Thyroid gland (tissue), 4 donors: ENCODE results near the gene SLC16A2. TPM values are rescaled to one million over a fixed set of nuclear protein-coding genes. Genes with fewer than 3 reads are reported as not detected.

Experiments used
- DNase-seq, 2 donors: peaks; one replicate each; pipeline ENCODE4 v3.0.0-alpha.2; 2019
- H3K27ac ChIP-seq, 3 donors: fragments of 200-600 bp; sonication (generic); 1 replicate in 2 of 3; 2 replicates in 1 of 3; pipeline ENCODE4 v1.5.1; 2016 to 2019; ENCODE audit warnings: mild to moderate bottlenecking in 1 of 3, moderate library complexity in 1 of 3
- H3K27me3 ChIP-seq: fragments of 200-600 bp; sonication (generic); one replicate; pipeline ENCODE4 v1.5.1; 2019
- H3K36me3 ChIP-seq, 2 donors: fragments of 200-600 bp; sonication (generic); one replicate each; pipeline ENCODE4 v1.5.1; 2016 to 2019
- H3K4me1 ChIP-seq, 2 donors: fragments of 200-600 bp; sonication (generic); one replicate each; pipeline ENCODE4 v1.5.1; 2017 to 2019
- H3K4me3 ChIP-seq, 3 donors: fragments of 200-600 bp; sonication (generic); replicated peaks in 1 of 3; 1 replicate in 2 of 3; 2 replicates in 1 of 3; pipeline ENCODE4 v1.5.1; 2016; ENCODE audit warnings: mild to moderate bottlenecking in 1 of 3
- H3K9me3 ChIP-seq: fragments of 200-600 bp; sonication (generic); one replicate; pipeline ENCODE4 v1.5.1; 2017
- CTCF ChIP-seq, 6 experiments: fragments of 200-600 bp in 3 of 6; fragments of 450-650 bp in 3 of 6; sonication (generic) in 3 of 6; IDR thresholded peaks; one replicate each; pipeline ENCODE4 v1.5.1; 2016 to 2019; ENCODE audit warnings: antibody characterized with exemption in 6 of 6, mild to moderate bottlenecking in 2 of 6, inconsistent platforms in 1 of 6, moderate library complexity in 1 of 6
- POLR2A ChIP-seq, 2 donors: fragments of 450-650 bp; IDR thresholded peaks; one replicate each; pipeline ENCODE4 v1.6.1; 2017; ENCODE audit warnings: antibody characterized with exemption in 2 of 2, mild to moderate bottlenecking in 2 of 2, moderate library complexity in 1 of 2
- WGBS, 2 donors: methylation state at CpG; one replicate each; pipeline ENCODE4 v1.1.5; 2017; 5-methylcytosine and 5-hydroxymethylcytosine counted together
- intact Hi-C: fragments of 100-400 bp; cut with DNase I; formaldehyde crosslinking; loops from one replicate; pipeline ENCODE4 v1.15.1; 2023
- total RNA-seq, 4 donors: library from RNA; depleted of rRNA; stranded (reverse); fragments of >200 nt; gene quantifications; one replicate each; pipeline ENCODE4 v1.2.3, GENCODE V29; 2016

The SLC16A2 gene
- total RNA-seq, 4 donors from 2014 or later: 10.1 to 24.0 (median 20.1) TPM

DNA sequence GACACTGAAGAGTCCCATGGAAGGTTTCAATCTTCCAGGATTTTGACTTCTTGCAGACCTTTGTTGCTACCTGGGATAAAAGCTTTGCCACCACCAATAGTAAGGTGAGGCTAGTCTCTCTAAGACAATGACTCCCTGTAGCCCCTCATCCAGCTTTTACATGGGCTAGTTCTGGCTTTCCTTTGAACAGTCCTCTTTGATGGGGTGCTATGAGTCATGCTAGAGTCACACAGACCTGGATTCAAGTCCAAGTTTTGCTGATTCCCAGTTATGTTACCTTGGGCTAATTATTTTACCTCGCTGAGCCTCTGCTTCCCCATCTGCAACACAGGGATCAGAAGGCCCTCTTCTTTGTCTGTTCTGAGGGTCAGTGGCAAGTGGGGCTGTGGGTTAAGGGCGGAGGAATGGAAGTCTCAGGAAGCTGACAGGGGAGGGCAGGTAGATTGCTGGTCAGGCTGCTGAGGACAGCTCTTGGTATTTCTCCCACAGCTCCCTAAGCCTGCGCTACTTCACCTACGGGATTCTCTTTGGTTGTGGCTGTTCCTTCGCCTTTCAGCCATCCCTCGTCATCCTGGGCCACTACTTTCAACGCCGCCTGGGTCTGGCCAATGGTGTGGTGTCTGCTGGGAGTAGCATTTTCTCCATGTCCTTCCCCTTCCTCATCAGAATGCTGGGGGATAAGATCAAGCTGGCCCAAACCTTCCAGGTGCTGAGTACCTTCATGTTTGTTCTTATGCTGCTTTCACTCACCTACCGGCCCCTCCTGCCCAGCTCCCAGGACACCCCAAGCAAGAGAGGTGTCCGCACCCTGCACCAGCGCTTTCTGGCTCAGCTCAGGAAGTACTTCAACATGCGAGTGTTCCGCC, 102.8 kb downstream of the SLC16A2 start:
- 96 to 100% methylated on average over 8 of the region's 13 CpGs for WGBS, 2 donors
- H3K27ac ChIP-seq: no peak overlapping the region
- no peaks in the 10 kb centered on the region for H3K9me3 ChIP-seq
- H3K4me1 ChIP-seq: peaks cover 7 to 12% of the 10 kb centered on the region in 2 donors
- no peak overlapping the region for H3K4me3 ChIP-seq
- DNase-seq: peak in 1 of 2 donors; percentile 6
- intact Hi-C loops: no loop called here
- H3K27me3 ChIP-seq: no peaks in the 10 kb centered on the region
- no peaks in the 10 kb centered on the region for H3K36me3 ChIP-seq
- TF ChIP-seq CTCF (IDR thresholded peaks at IDR 0.05) (no peak), POLR2A (IDR thresholded peaks at IDR 0.05) (no peak)

DNA sequence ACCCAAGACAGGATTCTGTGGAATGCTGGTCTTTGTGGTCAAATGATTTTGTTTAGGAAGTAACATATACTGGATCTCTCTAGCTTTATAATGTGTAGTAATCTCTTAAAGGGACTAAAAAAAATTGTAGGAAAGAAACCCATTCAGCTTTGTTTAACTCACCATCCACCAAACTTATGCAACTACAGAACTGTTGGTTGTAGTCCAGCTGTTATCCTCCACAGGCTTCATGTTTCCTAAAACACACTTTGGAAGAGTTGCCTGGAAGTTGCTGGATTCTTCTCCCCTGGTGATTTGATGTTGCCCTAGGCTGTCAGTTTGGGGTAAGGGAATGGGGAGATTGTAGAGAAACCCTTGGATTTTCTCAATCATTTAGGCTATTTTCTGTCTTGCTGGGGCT, 103.8 kb downstream of the SLC16A2 start:
- TF ChIP-seq CTCF (IDR thresholded peaks at IDR 0.05) (no peak), POLR2A (IDR thresholded peaks at IDR 0.05) (no peak)
- Histone ChIP-seq H3K27me3 (no peaks in the 10 kb centered on the region), H3K4me1 (peaks cover 7 to 12% of the 10 kb centered on the region in 2 donors), H3K27ac (no peak overlapping the region), H3K9me3 (no peaks in the 10 kb centered on the region), H3K4me3 (no peak overlapping the region), H3K36me3 (no peaks in the 10 kb centered on the region)
- DNase-seq: no peak
- intact Hi-C loops: no loop called here

GRCh38 chrX:74526764-74527163, 105.5 kb downstream of the SLC16A2 start:
- TF ChIP-seq CTCF (IDR thresholded peaks at IDR 0.05): no peak
- no peak for TF ChIP-seq POLR2A (IDR thresholded peaks at IDR 0.05)
- peak overlapping the region in 2 of 3 donors; percentile 3 to 17 for H3K27ac ChIP-seq
- DNase-seq: no peak
- intact Hi-C loops: no loop called here
- H3K27me3 ChIP-seq: no peaks in the 10 kb centered on the region
- H3K4me1 ChIP-seq: peaks cover 7 to 12% of the 10 kb centered on the region in 2 donors
- 50 to 83% methylated on average over 1 of the region's 1 CpG for WGBS, 2 donors
- H3K36me3 ChIP-seq: no peaks in the 10 kb centered on the region
- no peaks in the 10 kb centered on the region for H3K9me3 ChIP-seq
- no peak overlapping the region for H3K4me3 ChIP-seq

DNA sequence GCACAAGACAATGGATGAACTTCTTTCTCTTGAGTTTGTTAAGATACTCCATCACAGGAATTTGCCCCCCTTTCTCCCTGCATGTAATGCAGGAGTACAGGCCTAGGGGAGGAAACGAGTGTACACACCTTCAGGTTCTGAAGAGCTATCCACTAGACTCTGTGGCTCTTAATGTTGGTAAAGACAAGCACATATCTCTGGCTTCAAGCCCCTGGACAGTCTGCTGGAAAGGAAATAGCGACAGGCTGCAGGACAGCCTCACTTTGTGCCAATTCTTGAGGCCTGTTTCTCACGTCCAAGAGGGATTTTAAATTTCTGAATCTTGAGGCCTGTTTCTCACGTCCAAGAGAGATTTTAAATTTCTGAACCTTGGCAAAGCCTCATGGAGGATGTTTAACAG, 106.1 kb downstream of the SLC16A2 start:
- H3K27me3 ChIP-seq: no peaks in the 10 kb centered on the region
- WGBS, 2 donors: 22 to 45% methylated on average over 3 to 4 of the region's 4 CpGs
- H3K4me3 ChIP-seq: no peak overlapping the region
- intact Hi-C loops: no loop called here
- H3K9me3 ChIP-seq: no peaks in the 10 kb centered on the region
- DNase-seq: peak; percentile 54 to 60
- H3K36me3 ChIP-seq: no peaks in the 10 kb centered on the region
- TF ChIP-seq CTCF (IDR thresholded peaks at IDR 0.05) (peak in 1 of 6 experiments; percentile 21), POLR2A (IDR thresholded peaks at IDR 0.05) (no peak)
- H3K4me1 ChIP-seq: peaks cover 7 to 12% of the 10 kb centered on the region in 2 donors
- H3K27ac ChIP-seq: peak overlapping the region; percentile 44 to 66 (median 49)

DNA sequence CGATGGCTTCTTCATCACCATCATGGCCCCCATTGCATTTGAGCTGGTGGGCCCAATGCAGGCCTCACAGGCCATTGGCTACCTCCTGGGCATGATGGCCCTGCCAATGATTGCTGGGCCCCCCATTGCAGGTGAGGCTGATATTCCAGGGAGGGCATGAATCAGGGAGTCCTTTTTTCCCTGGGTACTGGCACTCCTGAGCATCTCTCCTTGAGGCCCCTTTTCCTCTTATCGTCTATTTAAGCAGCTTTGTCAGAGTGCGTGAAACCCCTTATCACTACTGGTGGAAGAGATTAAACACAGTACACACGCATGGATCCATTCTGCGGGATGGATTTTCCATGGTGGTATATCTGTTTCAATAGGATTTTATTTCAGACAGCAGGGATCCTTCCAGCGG, 108.0 kb downstream of the SLC16A2 start:
- 93 to 97% methylated on average over 6 of the region's 6 CpGs for WGBS, 2 donors
- H3K27me3 ChIP-seq: no peaks in the 10 kb centered on the region
- no peak overlapping the region for H3K4me3 ChIP-seq
- no peak for TF ChIP-seq POLR2A (IDR thresholded peaks at IDR 0.05)
- TF ChIP-seq CTCF (IDR thresholded peaks at IDR 0.05): no peak
- no peaks in the 10 kb centered on the region for H3K9me3 ChIP-seq
- no peaks in the 10 kb centered on the region for H3K36me3 ChIP-seq
- no peak overlapping the region for H3K27ac ChIP-seq
- no peak for DNase-seq
- H3K4me1 ChIP-seq: peaks cover 7 to 12% of the 10 kb centered on the region in 2 donors
- intact Hi-C loops: no loop called here
